ENCODE measurements around the gene C10orf143. TPM values are rescaled to one million over a fixed set of nuclear protein-coding genes. Genes with fewer than 3 reads are reported as not detected.

C10orf143 gene
- total and polyA plus RNA-seq, 2 of the 8 experiments (the other 6 are each of a cell fraction or from before 2014, with no cell fraction given) = 1.6 to 2.0 TPM

GRCh38 chr10:130054021-130054420 lies 56.6 kb downstream of the C10orf143 start:
- TF ChIP-seq KDM1A (IDR thresholded peaks at IDR 0.05; ENCODE audit: borderline replicate concordance, low read length) (no peak), EGR1 (IDR thresholded peaks at IDR 0.05; ENCODE audit: borderline replicate concordance, low read depth, low read length) (no peak), CREB1 (IDR thresholded peaks at IDR 0.05) (no peak), KDM5A (IDR thresholded peaks at IDR 0.05; ENCODE audit: low read length) (no peak), GABPA (IDR thresholded peaks at IDR 0.05; ENCODE audit: borderline replicate concordance, insufficient read depth, low read length) (no peak), SP2 (IDR thresholded peaks at IDR 0.05; ENCODE audit: low read length) (no peak), ASH2L (IDR thresholded peaks at IDR 0.05; ENCODE audit: low read length) (no peak), EP300 (IDR thresholded peaks at IDR 0.05; ENCODE audit: borderline replicate concordance in 1 of 2, low read depth in 2 of 2, low read length in 2 of 2) (no peak)
- H3K56ac ChIP-seq (replicated peaks; ENCODE audit: insufficient read length, low read depth, low read length) = no peak overlapping the region
- no peak overlapping the region for H3K4me3 ChIP-seq (ENCODE audit: extremely low read depth in 1 of 4, insufficient read depth in 2 of 4, low read depth in 3 of 4, low read length in 4 of 4)
- H3K9ac ChIP-seq (replicated peaks in 1 of 4; ENCODE audit: extremely low read depth in 1 of 4, low read depth in 3 of 4, low read length in 3 of 4) = no peak overlapping the region
- 88% methylated on average over 3 of the region's 3 CpGs; no CpG with 5 or more reads in 1 of the 2 experiments for WGBS, 2 experiments (ENCODE audit: extremely low coverage in 1 of 2, insufficient coverage in 1 of 2, insufficient read length in 1 of 2, insufficient replicate concordance in 2 of 2, low coverage in 1 of 2, low lambda C conversion rate in 2 of 2, missing lambda C conversion rate in 1 of 2)
- no peak overlapping the region for H3K4me2 ChIP-seq (ENCODE audit: insufficient read depth in 1 of 2, low read depth in 2 of 2, low read length in 2 of 2)
- no peaks in the 10 kb centered on the region for H4K20me1 ChIP-seq (replicated peaks in 1 of 2; ENCODE audit: control insufficient read depth in 1 of 2, insufficient read depth in 2 of 2, low read length in 2 of 2)
- no peak overlapping the region for H2BK15ac ChIP-seq (ENCODE audit: low read length)
- no peak overlapping the region for H2BK120ac ChIP-seq (replicated peaks; ENCODE audit: low read depth, low read length)
- no peaks in the 10 kb centered on the region for H3K27me3 ChIP-seq (replicated peaks in 1 of 4; ENCODE audit: control insufficient read depth in 3 of 4, extremely low read depth in 1 of 4, insufficient read depth in 3 of 4, low read length in 3 of 4)
- H4K91ac ChIP-seq (replicated peaks; ENCODE audit: insufficient read length, low read length) = no peak overlapping the region
- no peak overlapping the region for H2BK12ac ChIP-seq (ENCODE audit: low read depth, low read length)
- H3K79me2 ChIP-seq (ENCODE audit: control insufficient read depth in 1 of 2, insufficient read depth in 2 of 2, low read length in 2 of 2) = no peaks in the 10 kb centered on the region
- no peak overlapping the region for H2AFZ ChIP-seq (ENCODE audit: low read length)
- ChIA-PET POLR2A (ENCODE audit: partially characterized antibody) (no interaction called here), CTCF (ENCODE audit: partially characterized antibody) (interaction anchor here (0.6 to 3.3 kb wide), 3 partner anchors 9 to 136 kb away, joined by 3 to 10 read pairs (median 6); partner anchors contain the start of gene C10orf143)
- no peak overlapping the region for H3K14ac ChIP-seq (ENCODE audit: insufficient read length)
- H3K4ac ChIP-seq (replicated peaks; ENCODE audit: insufficient read length, low read depth, low read length) = no peak overlapping the region
- no peaks in the 10 kb centered on the region for H3K23me2 ChIP-seq (ENCODE audit: low read depth, low read length)
- no peak overlapping the region for H4K5ac ChIP-seq (ENCODE audit: insufficient read length, low read depth, low read length)
- FAIRE-seq = no peak
- no peaks in the 10 kb centered on the region; a peak in 1 of 7 replicates for H3K4me1 ChIP-seq (replicated peaks in 1 of 4; ENCODE audit: control insufficient read depth in 3 of 4, insufficient read depth in 4 of 4, low read length in 3 of 4)
- H3K23ac ChIP-seq (ENCODE audit: insufficient read length) = no peak overlapping the region
- no peak overlapping the region for H4K8ac ChIP-seq (ENCODE audit: extremely low read depth, insufficient read depth, low read length)
- H2BK20ac ChIP-seq (ENCODE audit: low read length) = no peak overlapping the region
- no peak overlapping the region for H2AK5ac ChIP-seq (ENCODE audit: low read depth, low read length)
- H3K9me3 ChIP-seq (ENCODE audit: insufficient read depth in 2 of 2, low read depth in 1 of 2, low read length in 1 of 2) = peaks cover 2 to 3% of the 10 kb centered on the region in 2 experiments; a peak in 2 of 4 replicates
- H3K27ac ChIP-seq (ENCODE audit: low read depth, low read length) = no peak overlapping the region
- H3K36me3 ChIP-seq (ENCODE audit: control insufficient read depth in 2 of 4, insufficient read depth in 4 of 4, low read length in 3 of 4) = no peaks in the 10 kb centered on the region
- no peak for DNase-seq (ENCODE audit: low read depth in 1 of 2, low spot score in 2 of 2)
- H3K18ac ChIP-seq (ENCODE audit: extremely low read depth, low read length) = no peak overlapping the region
- no peaks in the 10 kb centered on the region for H3K79me1 ChIP-seq (ENCODE audit: low read depth, low read length)
- no peak overlapping the region for H2BK5ac ChIP-seq (ENCODE audit: low read depth, low read length)

All from H1 (cell line).